GM12873 (cell line): ENCODE measurements around the gene NEB.
A peak's percentile ranks its signal among the peaks of the same experiment; 100 is the strongest.

Experiments
- CTCF ChIP-seq: IDR thresholded peaks from 2 replicates; pipeline ENCODE4 v1.5.1; 2012; ENCODE audit warnings: low read depth, mild to moderate bottlenecking, moderate library complexity, low read length, control low read depth; ENCODE audit not compliant: insufficient read depth; ENCODE audit errors: missing control alignments

NEB gene

DNA sequence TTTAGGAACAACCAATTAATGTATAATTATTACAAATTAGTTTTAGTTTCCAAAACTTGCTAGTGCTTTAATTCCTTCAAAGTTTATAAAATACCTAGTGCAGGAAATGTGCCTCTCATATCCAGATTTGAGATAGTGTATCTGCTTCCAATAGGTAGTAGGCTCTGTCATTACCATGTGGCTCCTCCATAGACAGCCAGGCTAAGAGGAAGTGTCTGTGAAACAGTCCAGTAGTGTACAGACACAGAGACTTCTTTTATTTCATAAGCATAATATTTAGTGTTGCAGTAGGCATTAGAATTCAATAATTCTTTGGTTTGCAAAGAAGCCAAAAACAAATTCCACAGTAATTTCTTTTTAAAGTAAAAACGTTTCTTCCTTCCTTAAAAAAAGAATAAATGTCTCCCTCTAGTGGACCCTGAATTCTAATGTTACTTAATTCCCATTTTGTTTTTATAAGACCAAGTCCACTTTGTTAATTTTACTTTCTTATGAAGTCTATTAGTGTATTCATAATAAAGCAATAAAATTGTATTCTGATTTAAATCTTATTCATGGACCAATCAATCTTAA is 101.2 kb downstream of the NEB start:
- TF ChIP-seq CTCF: no peak

- TF ChIP-seq CTCF: no peak
Observed at GRCh38 chr2:151630372-151630771, 103.9 kb downstream of the NEB start.

- TF ChIP-seq CTCF: no peak
Observed at GRCh38 chr2:151627353-151627752, 106.9 kb downstream of the NEB start.

DNA sequence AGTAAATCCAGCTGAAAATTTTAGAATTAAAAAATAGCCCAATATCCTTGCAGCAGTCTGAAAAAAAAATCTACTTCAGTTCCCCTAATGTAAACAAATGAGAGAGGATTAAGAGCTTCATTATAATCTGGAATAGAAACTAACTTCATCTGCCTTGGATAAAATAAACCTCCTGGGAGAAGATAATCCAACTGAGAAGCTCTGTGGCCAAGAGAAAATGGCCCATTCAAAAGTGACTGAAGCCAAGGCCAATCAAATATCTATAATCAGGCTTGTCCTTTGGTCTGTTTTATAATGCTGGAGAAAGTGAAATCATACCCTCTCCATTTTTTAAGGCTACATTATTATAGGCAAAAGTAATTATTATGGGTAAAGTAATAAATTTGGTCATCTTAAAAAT is 110.0 kb downstream of the NEB start:
- no peak for TF ChIP-seq CTCF

DNA sequence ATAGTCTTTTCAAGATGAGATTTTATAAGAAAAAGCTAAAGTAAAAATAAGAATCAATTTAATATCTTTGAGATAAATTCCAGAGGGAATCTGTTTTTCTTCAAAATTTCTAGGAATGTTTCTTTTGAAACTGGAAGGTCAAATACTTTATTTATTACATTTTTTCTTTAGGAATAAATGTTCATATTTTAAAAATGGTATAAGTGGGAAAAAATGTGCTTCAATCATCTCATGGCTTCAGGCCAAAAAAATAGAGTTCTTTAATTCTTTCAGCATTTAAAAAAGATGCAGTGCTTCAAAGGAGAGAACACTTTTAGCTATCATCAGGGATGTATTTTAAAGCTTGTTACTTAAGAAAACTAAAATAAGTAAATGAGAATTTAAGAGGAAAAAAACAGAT is 110.6 kb downstream of the NEB start:
- TF ChIP-seq CTCF: no peak

DNA sequence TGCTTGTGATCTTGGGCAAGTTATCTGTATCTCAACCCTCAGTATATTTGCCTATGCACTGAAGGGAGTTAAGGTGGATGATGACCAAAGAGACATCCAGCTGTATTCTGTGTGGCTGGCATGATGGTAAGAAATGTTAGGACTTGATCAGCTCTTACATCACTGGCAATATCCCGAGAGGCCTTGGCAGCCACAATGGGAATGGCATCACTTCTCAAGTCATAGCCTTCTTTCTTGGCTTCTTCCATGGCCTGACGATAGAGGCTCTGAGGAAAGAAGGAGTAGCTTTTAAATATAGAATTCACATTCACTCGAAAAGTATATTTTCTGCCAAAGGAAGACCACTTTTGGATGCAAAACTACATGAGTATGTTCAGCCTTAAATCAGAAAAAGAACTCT is 113.5 kb downstream of the NEB start:
- TF ChIP-seq CTCF: no peak

- peak; percentile 11 for TF ChIP-seq CTCF
Observed at GRCh38 chr2:151619337-151619989, 114.8 kb downstream of the NEB start.
